ENCODE measurements around the gene ARHGEF18.

The ARHGEF18 gene

GRCh38 chr19:7348587-7349230 is at the start of gene ARHGEF18:
Gene ARHGEF18 (plus strand): TSS chr19:7348937. CDS start chr19:7362891, 13,954 bp downstream.
- TF ChIP-seq TCF4 (CRISPR knock-in tag; IDR thresholded peaks at IDR 0.05; ENCODE audit: borderline replicate concordance) (no peak), TSHZ2 (CRISPR knock-in tag; IDR thresholded peaks at IDR 0.05) (no peak), ARNTL (CRISPR knock-in tag; IDR thresholded peaks at IDR 0.05; ENCODE audit: borderline replicate concordance, low read depth) (no peak), ZC3H10 (CRISPR knock-in tag; IDR thresholded peaks at IDR 0.05) (no peak), GLIS3 (CRISPR knock-in tag; IDR thresholded peaks at IDR 0.05) (no peak), RARB (CRISPR knock-in tag; IDR thresholded peaks at IDR 0.05) (no peak), ZFP30 (CRISPR knock-in tag; IDR thresholded peaks at IDR 0.05) (no peak), ZNF565 (CRISPR knock-in tag; conservative IDR thresholded peaks at IDR 0.05; ENCODE audit: low read depth) (no peak), SNAI2 (CRISPR knock-in tag; IDR thresholded peaks at IDR 0.05) (no peak), TOX (CRISPR knock-in tag; IDR thresholded peaks at IDR 0.05; ENCODE audit: borderline replicate concordance) (no peak)
- no peak for ATAC-seq

- ATAC-seq, result no peak
- TF ChIP-seq ZNF8 (CRISPR knock-in tag; IDR thresholded peaks at IDR 0.05) (no peak), PATZ1 (CRISPR knock-in tag; IDR thresholded peaks at IDR 0.05; ENCODE audit: borderline replicate concordance) (no peak), TCF4 (CRISPR knock-in tag; IDR thresholded peaks at IDR 0.05; ENCODE audit: borderline replicate concordance) (no peak), CSDC2 (CRISPR knock-in tag; IDR thresholded peaks at IDR 0.05) (no peak), GLIS3 (CRISPR knock-in tag; IDR thresholded peaks at IDR 0.05) (no peak), ZFP30 (CRISPR knock-in tag; IDR thresholded peaks at IDR 0.05) (no peak), ZC3H10 (CRISPR knock-in tag; IDR thresholded peaks at IDR 0.05) (no peak), POU6F1 (CRISPR knock-in tag; IDR thresholded peaks at IDR 0.05; ENCODE audit: borderline replicate concordance, low read depth) (no peak), TSHZ2 (CRISPR knock-in tag; IDR thresholded peaks at IDR 0.05) (no peak), ZNF70 (CRISPR knock-in tag; IDR thresholded peaks at IDR 0.05) (no peak), SNAI2 (CRISPR knock-in tag; IDR thresholded peaks at IDR 0.05) (no peak)
Observed at GRCh38 chr19:7301525-7301924, 47.2 kb upstream of the ARHGEF18 start.

- no peak for ATAC-seq
- TF ChIP-seq ZNF565 (CRISPR knock-in tag; conservative IDR thresholded peaks at IDR 0.05; ENCODE audit: low read depth) (no peak), RARB (CRISPR knock-in tag; IDR thresholded peaks at IDR 0.05) (no peak), ARNTL (CRISPR knock-in tag; IDR thresholded peaks at IDR 0.05; ENCODE audit: borderline replicate concordance, low read depth) (no peak)
Observed at GRCh38 chr19:7303470-7303869, 45.3 kb upstream of the ARHGEF18 start.

- TF ChIP-seq TCF4 (CRISPR knock-in tag; IDR thresholded peaks at IDR 0.05; ENCODE audit: borderline replicate concordance) (no peak), ZNF565 (CRISPR knock-in tag; conservative IDR thresholded peaks at IDR 0.05; ENCODE audit: low read depth) (no peak), POU6F1 (CRISPR knock-in tag; IDR thresholded peaks at IDR 0.05; ENCODE audit: borderline replicate concordance, low read depth) (no peak), TSHZ2 (CRISPR knock-in tag; IDR thresholded peaks at IDR 0.05) (no peak), ZC3H10 (CRISPR knock-in tag; IDR thresholded peaks at IDR 0.05) (no peak), ESRRG (CRISPR knock-in tag; IDR thresholded peaks at IDR 0.05) (no peak), PATZ1 (CRISPR knock-in tag; IDR thresholded peaks at IDR 0.05; ENCODE audit: borderline replicate concordance) (no peak)
- no peak for ATAC-seq
Observed at GRCh38 chr19:7304200-7304599, 44.5 kb upstream of the ARHGEF18 start.
